ENCODE data around the gene GJD2.

GJD2 gene

GRCh38 chr15:34754674-34755418 is at the start of gene GJD2:
Gene GJD2 (minus strand): TSS chr15:34754998. CDS start chr15:34754488, 510 bp downstream.
- no peak for TF ChIP-seq CTCF (IDR thresholded peaks at IDR 0.05; ENCODE audit: extremely low read depth, insufficient read depth, missing control alignments)
- in situ Hi-C loops (cut with MboI; ENCODE audit: low pct_unique_long_range_greater_than_20kb, low sequenced_read_pairs, unreplicated experiment) = no loop called here
- no peak for DNase-seq (ENCODE audit: low spot score)

- in situ Hi-C loops (cut with MboI; ENCODE audit: low pct_unique_long_range_greater_than_20kb, low sequenced_read_pairs, unreplicated experiment) = no loop called here
- DNase-seq (ENCODE audit: low spot score) = no peak
- TF ChIP-seq CTCF (IDR thresholded peaks at IDR 0.05; ENCODE audit: extremely low read depth, insufficient read depth, missing control alignments) = no peak
These were observed 49.3 kb upstream of the GJD2 start for GRCh38 chr15:34804113-34804512.

GRCh38 chr15:34802803-34803750 is 48.3 kb upstream of the GJD2 start:
- in situ Hi-C loops (cut with MboI; ENCODE audit: low pct_unique_long_range_greater_than_20kb, low sequenced_read_pairs, unreplicated experiment) = no loop called here
- TF ChIP-seq CTCF (IDR thresholded peaks at IDR 0.05; ENCODE audit: extremely low read depth, insufficient read depth, missing control alignments) = no peak
- no peak for DNase-seq (ENCODE audit: low spot score)

- in situ Hi-C loops (cut with MboI; ENCODE audit: low pct_unique_long_range_greater_than_20kb, low sequenced_read_pairs, unreplicated experiment) = no loop called here
- no peak for TF ChIP-seq CTCF (IDR thresholded peaks at IDR 0.05; ENCODE audit: extremely low read depth, insufficient read depth, missing control alignments)
- DNase-seq (ENCODE audit: low spot score) = no peak
These were observed 47.6 kb upstream of the GJD2 start for GRCh38 chr15:34802371-34802770.

GRCh38 chr15:34799149-34800101 is 44.6 kb upstream of the GJD2 start:
- no peak for TF ChIP-seq CTCF (IDR thresholded peaks at IDR 0.05; ENCODE audit: extremely low read depth, insufficient read depth, missing control alignments)
- in situ Hi-C loops (cut with MboI; ENCODE audit: low pct_unique_long_range_greater_than_20kb, low sequenced_read_pairs, unreplicated experiment) = no loop called here
- DNase-seq (ENCODE audit: low spot score) = no peak
